HG03342 (cell line): ENCODE data around the gene SPTBN1.

Experiments
- ATAC-seq: cut with Tn5 transposase; IDR thresholded peaks from one replicate; pipeline ENCODE4 v1.9.1; 2021; ENCODE audit warnings: mild to moderate bottlenecking, moderate library complexity; ENCODE audit not compliant: unreplicated experiment

Gene SPTBN1

GRCh38 chr2:54627973-54628372 lies 171.8 kb downstream of the SPTBN1 start:
- no peak for ATAC-seq

GRCh38 chr2:54628418-54628817 lies 172.3 kb downstream of the SPTBN1 start:
- ATAC-seq = no peak

GRCh38 chr2:54628957-54629356 lies 172.8 kb downstream of the SPTBN1 start:
- no peak for ATAC-seq

- no peak for ATAC-seq
Measured at GRCh38 chr2:54629390-54629789, 173.3 kb downstream of the SPTBN1 start.

- ATAC-seq = no peak
Measured at GRCh38 chr2:54629914-54630857, 174.1 kb downstream of the SPTBN1 start.

- no peak for ATAC-seq
Measured at GRCh38 chr2:54630858-54631497, 174.9 kb downstream of the SPTBN1 start.

- ATAC-seq = no peak
Measured at GRCh38 chr2:54631755-54632154, 175.6 kb downstream of the SPTBN1 start.

- ATAC-seq = no peak
Measured at GRCh38 chr2:54632733-54633692, 176.9 kb downstream of the SPTBN1 start.

- ATAC-seq = no peak
Measured at GRCh38 chr2:54634021-54634420, 177.9 kb downstream of the SPTBN1 start.

- ATAC-seq = peak; percentile 78
Measured at GRCh38 chr2:54634564-54635511, 178.7 kb downstream of the SPTBN1 start.

- no peak for ATAC-seq
Measured at GRCh38 chr2:54635554-54636152, 179.5 kb downstream of the SPTBN1 start.

GRCh38 chr2:54636415-54637139 lies 180.4 kb downstream of the SPTBN1 start:
- ATAC-seq = no peak

- ATAC-seq = peak; percentile 22
Measured at GRCh38 chr2:54638103-54638502, 182.0 kb downstream of the SPTBN1 start.

- no peak for ATAC-seq
Measured at GRCh38 chr2:54638774-54639187, 182.7 kb downstream of the SPTBN1 start.

- no peak for ATAC-seq
Measured at GRCh38 chr2:54639609-54640008, 183.5 kb downstream of the SPTBN1 start.

GRCh38 chr2:54640834-54641540 lies 184.9 kb downstream of the SPTBN1 start:
- ATAC-seq = no peak

- no peak for ATAC-seq
Measured at GRCh38 chr2:54641988-54642387, 185.9 kb downstream of the SPTBN1 start.
